Caki2 (cell line): ENCODE results near the gene CDH3. TPM values are rescaled to one million over a fixed set of nuclear protein-coding genes. Genes with fewer than 3 reads are reported as not detected.

Experiments used
- DNase-seq: peaks from one replicate; pipeline ENCODE4 v3.0.0-alpha.2; 2015; ENCODE audit warnings: low read depth
- in situ Hi-C: cut with HindIII; loops from 2 replicates; pipeline ENCODE4 v1.10.0; 2016; ENCODE audit warnings: low sequenced_read_pairs, low pct_unique_long_range_greater_than_20kb, mixed read lengths
- total RNA-seq: library from RNA; depleted of rRNA; stranded (reverse); fragments of >200 nt; shearing (Covaris generic); gene quantifications from 2 replicates; pipeline ENCODE4 v1.2.3, GENCODE V29; 2014; ENCODE audit warnings: low replicate concordance

The CDH3 gene
- total RNA-seq, 1 experiment from 2014 or later, result not detected

GRCh38 chr16:68724797-68725196 is 79.7 kb downstream of the CDH3 start:
- in situ Hi-C loops, result no loop called here
- no peak for DNase-seq

GRCh38 chr16:68728523-68728922 is 83.4 kb downstream of the CDH3 start:
- in situ Hi-C loops, result no loop called here
- peak; percentile 84 for DNase-seq

- DNase-seq, result no peak
- in situ Hi-C loops, result no loop called here
These were observed 86.5 kb downstream of the CDH3 start for GRCh38 chr16:68731637-68732036.

GRCh38 chr16:68732042-68732680 is 87.1 kb downstream of the CDH3 start:
- peak; percentile 80 for DNase-seq
- in situ Hi-C loops, result no loop called here

- in situ Hi-C loops, result no loop called here
These were observed 87.8 kb downstream of the CDH3 start for GRCh38 chr16:68732741-68733399.

GRCh38 chr16:68733570-68733969 is 88.5 kb downstream of the CDH3 start:
- DNase-seq, result no peak
- in situ Hi-C loops, result no loop called here

More at GRCh38 chr16:68732741-68733399, 87.8 kb downstream of the CDH3 start:
- no peak for DNase-seq

GRCh38 chr16:68734782-68735181 is 89.7 kb downstream of the CDH3 start:
- no peak for DNase-seq
- in situ Hi-C loops, result no loop called here

GRCh38 chr16:68736561-68736960 is 91.5 kb downstream of the CDH3 start:
- in situ Hi-C loops, result no loop called here
- no peak for DNase-seq

- in situ Hi-C loops, result no loop called here
- no peak for DNase-seq
These were observed 92.1 kb downstream of the CDH3 start, which contains the start of gene CDH1 for GRCh38 chr16:68737046-68737729. Gene CDH1 (plus strand): TSS chr16:68737292. CDS start chr16:68737416, 124 bp downstream.

- in situ Hi-C loops, result no loop called here
- DNase-seq, result no peak
These were observed 92.9 kb downstream of the CDH3 start for GRCh38 chr16:68737730-68738629.

GRCh38 chr16:68739964-68740627 is 95.0 kb downstream of the CDH3 start:
- peak; percentile 91 for DNase-seq
- in situ Hi-C loops, result no loop called here

- in situ Hi-C loops, result no loop called here
- no peak for DNase-seq
These were observed 95.7 kb downstream of the CDH3 start for GRCh38 chr16:68740628-68741346.

GRCh38 chr16:68743664-68744063 is 98.6 kb downstream of the CDH3 start:
- in situ Hi-C loops, result no loop called here
- no peak for DNase-seq

- no peak for DNase-seq
- in situ Hi-C loops, result no loop called here
These were observed 99.7 kb downstream of the CDH3 start for GRCh38 chr16:68744744-68745280.

GRCh38 chr16:68746951-68747350 is 101.8 kb downstream of the CDH3 start:
- in situ Hi-C loops, result no loop called here
- DNase-seq, result no peak

- in situ Hi-C loops, result no loop called here
- no peak for DNase-seq
These were observed 104.3 kb downstream of the CDH3 start for GRCh38 chr16:68749432-68749831.
